Measurements from ENCODE around the gene CYB561.
A peak's percentile ranks its signal among the peaks of the same experiment; 100 is the strongest.

The CYB561 gene

DNA sequence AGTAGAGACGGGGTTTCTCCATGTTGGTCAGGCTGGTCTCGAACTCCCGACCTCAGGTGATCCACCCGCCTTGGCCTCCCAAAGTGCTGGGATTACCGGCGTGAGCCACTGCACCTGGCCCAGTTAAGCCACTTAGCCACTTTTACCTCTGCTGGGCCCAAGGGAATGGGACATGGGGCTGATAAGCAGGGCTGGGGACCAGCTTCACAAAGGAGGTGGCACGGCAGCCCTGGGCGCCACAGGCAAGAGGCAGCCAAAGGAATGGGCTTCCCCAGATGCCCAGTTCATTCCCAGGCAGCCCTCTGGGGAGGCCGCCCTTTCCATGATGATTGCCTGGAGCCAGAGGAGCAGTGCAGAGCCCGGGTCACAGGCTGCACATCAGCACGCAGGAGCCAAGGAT is 5.0 kb upstream of the CYB561 start:
- DNase-seq (ENCODE audit: low read depth in 2 of 2), result no peak

DNA sequence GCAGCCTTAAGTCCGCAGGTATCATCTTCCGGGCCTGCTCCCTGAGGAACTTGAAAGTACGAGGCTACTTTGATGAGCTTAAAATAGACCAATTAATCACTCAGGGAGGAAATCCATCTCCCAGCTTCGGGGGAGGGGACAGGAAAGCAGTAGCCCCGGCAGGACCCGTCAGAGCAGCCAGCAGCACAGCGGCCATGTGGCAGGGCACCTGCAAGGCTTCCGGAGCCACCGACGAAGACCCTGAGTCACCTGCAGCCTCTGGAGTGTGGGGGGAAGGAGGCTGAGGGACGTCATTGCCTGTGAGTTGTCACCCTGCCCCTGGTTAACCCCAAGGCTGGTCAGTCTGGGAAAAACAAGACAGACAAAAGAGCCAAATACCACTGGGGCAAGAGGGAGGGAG is 4.4 kb upstream of the CYB561 start:
- DNase-seq (ENCODE audit: low read depth in 2 of 2), result no peak

DNA sequence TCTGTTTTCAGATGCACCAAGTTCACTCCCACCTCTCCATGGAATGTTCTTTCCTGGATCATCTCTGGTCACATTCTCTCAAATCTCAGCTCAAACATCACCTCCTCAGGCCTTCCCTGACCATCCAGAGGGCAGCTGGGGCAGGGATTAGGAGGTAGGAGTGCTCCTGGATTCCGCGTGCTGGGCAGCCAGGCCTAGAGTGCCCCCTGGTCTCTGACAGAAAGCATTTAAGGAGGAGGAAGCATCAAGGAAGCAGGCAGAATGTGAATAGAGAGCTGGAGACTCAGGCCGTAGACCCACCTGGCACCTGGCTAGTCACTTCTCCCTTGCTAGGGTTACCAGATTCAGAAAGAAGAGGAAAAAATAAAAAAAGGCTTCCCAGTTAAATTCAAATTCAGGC is 2.5 kb upstream of the CYB561 start:
- no peak for DNase-seq (ENCODE audit: low read depth in 2 of 2)

DNA sequence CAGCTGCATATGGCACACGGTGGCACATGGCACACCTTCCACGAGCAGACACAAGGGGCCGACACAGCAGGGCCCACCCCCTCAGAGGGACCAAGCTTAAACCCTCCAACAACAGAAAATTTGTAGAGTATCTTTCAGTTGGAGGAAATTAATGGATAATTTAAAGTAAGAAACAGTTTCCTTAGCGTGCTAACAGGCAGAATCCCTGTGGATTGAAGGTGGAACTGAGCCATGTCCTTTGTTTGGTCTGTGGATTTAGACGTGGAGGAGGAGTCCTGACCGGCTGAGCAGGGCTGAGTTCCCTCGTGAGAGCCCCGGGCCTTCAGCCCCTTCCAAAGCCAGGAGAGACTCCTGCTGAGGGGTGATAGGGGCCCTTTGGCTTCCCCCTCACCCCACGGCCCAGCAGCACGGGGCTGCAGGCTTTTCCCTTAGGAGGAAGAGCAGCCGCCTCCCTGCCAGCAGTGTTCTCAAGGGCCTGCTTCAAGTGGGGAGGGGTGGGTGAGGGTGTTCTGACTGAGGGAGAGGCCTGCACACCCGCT is 1.4 kb upstream of the CYB561 start:
- DNase-seq (ENCODE audit: low read depth in 2 of 2), result no peak

DNA sequence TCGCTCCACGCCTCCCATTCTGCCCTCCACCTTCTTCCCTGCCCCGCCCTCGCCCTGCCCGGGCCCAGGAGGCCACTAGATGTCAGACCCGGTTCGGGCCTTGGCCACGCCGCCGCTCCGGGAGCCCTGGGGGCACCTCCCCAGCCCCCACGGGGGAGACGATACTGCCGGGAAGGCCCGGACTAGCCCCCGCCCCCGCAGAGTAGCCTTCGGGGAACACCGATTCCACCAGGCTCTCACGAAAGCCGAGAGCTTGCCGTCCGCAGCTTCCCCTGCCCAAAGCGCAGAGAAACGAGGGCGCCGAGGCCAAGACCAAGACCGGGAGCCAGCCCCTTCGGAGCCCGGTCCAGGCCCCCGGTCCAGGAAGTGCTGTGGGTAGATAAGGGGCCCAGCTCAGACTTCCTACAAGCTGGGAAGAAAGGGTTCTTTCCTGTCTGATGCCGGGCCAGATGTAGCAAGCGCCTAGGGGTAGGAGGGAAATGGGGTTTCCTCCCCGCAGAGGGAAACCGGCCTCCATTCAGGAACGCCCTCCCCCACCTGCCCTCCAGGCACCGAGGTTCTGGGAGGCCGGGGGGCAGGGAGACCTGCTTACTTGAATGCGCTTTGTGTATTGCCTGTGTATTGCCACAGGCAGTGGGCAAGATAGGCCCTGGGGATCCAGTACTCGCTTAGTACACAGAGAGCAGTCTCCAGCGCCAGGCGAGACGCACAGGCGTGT is 806 bp upstream of the CYB561 start:
- peak in 1 of 2 donors; percentile 27 for DNase-seq (ENCODE audit: low read depth in 2 of 2)

DNA sequence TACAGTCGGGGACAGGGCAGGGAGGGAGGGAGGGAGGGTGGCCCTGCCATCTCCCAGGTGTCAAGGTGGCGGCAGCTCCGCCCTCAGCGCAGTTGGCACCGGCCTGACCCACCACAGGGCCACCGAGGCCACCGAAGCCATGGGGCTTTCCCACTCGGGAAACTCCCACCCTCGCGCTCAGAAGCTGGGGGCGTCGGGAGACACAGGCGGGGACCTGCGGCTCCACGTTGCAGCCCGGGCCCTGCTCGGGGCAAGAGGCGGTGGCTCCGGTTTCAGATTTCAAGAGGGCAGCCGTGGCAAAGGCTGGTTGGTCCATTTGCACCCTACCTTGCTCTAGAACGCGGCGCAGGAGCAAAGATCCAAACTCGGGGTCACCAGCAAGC is 544 bp downstream of the CYB561 start:
- DNase-seq (ENCODE audit: low read depth in 2 of 2), result no peak

DNA sequence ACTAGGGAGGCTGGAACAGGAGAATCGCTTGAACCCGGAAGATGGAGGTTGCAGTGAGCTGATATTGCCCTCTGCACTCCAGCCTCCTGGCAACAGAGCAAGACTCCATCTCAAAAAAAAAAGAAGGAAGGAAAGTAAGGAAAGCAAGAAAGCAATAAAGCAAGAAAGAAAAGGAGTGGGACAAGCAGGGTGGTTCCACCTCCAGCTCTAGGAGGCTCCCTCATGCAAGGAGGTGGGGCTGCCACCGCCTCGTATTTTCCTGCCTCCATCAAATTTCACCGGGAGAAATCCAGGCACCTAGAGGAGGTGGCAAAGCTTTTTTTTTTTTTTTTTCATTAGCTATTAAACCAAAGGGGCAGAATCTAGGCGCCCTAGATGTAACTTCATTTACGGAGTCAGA is 1.0 kb downstream of the CYB561 start:
- DNase-seq (ENCODE audit: low read depth in 2 of 2), result no peak

DNA sequence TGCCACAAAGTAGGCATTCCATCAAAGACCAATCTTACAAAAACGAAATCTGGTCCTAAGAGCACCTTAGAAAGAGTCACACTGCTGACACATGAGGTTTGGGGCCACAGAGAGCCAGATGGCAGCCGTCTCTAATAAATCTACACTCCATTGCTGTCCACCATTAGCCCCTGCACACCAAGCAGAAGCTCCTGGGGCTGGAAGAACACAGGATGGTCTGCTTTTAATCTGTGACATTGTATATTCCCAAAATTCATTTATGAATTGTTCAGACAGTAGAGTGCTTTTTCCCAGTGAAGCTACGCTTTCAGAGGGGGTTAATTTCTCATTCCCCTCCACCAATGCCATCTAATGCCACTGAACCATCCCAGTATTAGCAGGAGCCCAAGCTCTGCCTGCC is 1.6 kb downstream of the CYB561 start:
- DNase-seq (ENCODE audit: low read depth in 2 of 2), result no peak

DNA sequence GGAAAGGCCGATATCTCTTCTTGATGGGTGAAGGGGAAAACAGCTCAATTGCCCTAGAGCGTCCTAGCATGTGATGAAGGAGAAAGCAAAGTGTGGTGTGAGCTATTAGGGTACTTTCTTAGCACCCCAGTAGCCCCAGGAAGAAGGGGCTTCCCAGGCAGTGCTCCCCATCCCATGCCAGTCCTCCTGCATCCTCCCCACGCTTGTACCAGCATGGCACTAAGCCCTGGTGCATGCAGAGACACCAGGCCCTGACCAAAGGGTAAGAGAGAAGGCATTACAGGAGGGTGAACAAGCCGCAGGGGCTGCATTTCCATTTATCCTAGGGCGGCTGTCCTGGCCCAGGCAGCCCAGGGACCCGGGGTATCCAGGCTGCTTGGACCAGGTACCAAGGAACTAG is 3.1 kb downstream of the CYB561 start:
- DNase-seq (ENCODE audit: low read depth in 2 of 2), result no peak

DNA sequence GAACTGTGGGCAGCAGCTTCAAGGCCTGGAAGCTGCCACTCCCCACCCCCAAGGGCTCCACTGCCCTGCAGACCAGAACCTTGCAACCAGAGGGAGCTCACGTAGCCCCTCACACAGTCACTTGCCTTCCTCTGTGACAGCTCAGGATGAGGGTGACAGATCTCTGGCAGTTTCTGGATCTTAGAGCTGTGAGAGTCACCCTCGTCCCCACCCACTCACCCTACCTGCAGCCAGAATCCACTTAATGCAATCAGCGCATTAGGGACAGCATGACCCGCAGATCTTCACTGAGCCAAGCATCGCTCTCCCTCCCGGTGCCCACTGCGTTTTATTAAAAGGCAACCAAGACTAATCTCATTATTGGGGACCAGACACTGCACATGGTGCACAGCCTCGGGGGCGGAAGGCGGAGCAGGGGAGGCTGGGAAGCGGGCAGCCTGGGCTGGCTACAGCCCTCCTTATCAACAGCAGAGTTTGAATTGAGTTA is 3.5 kb downstream of the CYB561 start:
- DNase-seq (ENCODE audit: low read depth in 2 of 2), result no peak

DNA sequence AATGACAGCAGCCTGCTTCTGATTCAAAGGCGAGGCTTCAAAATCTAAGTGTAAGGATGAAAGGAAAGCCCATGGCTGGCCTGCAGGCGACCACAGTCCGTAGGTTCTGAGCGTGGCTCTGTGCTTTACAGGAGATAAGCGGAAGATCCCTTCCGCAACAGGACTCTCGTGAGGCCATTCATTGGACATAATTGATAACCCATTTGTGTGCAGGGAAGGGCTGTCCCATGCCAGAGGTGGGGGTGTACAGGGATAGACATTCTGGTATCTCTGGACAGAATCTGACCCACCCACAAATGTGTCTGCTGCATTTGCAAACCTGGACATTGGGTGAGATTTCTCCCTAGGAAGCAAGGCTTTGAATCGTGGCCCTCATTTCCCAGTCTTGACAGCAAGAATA is 4.0 kb downstream of the CYB561 start:
- no peak for DNase-seq (ENCODE audit: low read depth in 2 of 2)

DNA sequence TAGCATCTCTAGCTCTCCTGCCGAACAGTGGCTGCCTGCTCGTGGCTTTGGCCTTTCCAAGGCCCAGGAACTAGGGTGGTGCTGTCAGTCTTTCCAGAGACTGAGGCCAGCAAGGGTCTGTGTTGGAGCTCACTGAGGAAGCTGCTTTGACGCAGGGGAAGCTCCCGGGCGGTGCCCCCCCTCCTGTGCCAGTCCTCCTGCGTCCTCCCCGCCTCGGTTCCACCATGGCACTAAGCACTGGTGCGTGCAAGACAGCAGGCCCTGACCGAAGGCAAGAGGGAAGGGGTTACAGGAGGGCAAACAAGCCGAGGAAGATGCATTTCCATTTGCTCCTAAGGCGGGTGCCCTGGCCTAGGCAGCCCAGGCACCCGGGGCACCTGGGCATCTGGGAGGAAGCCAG is 4.5 kb downstream of the CYB561 start:
- DNase-seq (ENCODE audit: low read depth in 2 of 2), result no peak

DNA sequence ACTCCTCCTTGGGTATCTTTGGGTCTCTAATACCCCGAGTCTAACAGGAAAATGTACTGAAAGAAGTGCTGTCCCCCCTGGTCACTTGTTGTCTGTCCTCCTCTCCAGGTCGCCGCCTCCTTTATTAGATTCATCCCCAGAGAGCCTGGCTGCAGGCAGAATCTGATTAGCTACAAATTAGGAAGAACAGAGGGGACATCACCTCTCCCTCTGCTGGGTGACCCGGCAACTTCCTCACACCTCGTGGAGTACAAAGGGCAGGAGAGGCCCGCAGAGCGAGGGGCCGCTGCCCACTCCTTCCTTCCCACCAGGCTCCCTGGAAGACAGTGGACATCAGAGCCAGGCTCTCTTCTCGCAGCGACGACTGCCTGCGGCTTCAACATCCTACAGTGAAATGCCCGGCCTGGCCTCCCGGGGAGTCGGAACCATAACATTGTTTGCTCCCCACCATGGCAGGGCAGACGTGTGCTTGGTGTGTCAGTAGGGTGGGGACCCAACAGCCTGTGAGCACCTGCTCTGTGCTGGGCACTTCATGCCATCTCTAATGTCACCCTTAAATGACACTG is 5.3 kb downstream of the CYB561 start:
- no peak for DNase-seq (ENCODE audit: low read depth in 2 of 2)

DNA sequence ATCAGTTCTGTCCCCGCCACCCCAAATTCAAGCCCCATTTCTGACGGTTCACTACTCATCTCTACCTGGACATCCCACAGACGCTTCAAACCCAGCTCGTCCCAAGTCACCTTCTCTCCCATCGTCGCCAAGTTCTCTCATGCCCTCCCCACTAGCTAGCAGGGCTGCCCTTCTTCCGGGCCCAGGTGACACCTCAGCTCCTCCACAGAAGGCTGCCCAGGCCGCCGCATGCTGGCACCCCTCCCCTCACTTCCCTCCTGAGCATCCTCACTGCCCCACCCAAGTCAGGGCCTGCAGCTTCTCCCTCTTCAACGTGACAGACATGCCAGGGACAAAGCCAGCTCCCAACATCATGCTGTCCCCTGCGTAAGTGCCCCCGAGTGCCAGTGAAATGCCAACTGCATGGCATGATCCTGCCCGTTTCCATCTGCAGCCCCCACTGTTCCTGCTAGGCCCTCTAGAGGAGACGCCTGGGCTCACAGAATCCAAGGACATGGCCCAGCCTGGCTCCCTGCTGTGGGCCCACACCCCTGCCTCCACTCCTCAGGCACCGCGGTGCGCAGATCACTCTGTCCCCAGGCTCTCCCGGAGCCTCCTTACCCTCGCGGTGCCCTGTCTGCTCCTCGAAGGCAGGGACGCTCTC is 5.9 kb downstream of the CYB561 start:
- DNase-seq (ENCODE audit: low read depth in 2 of 2), result no peak

DNA sequence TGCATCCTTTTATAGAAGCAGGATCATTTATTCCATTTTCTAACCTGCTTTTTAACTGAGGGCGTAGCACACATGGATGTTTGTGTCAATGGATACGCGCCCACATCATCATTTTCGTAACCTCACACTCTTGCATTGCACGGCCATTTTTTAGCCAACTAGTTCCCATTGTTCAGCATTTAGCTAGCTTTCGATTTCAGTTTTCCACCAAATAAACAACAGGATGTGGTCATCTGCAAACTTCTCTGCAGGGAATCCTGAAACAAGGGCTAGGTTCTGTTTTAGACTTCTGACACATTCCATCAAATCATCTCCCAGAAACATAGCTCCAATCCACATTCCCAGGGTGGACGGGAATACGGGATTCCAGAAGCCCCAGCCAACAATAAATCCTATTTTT is 6.4 kb downstream of the CYB561 start:
- no peak for DNase-seq (ENCODE audit: low read depth in 2 of 2)

DNA sequence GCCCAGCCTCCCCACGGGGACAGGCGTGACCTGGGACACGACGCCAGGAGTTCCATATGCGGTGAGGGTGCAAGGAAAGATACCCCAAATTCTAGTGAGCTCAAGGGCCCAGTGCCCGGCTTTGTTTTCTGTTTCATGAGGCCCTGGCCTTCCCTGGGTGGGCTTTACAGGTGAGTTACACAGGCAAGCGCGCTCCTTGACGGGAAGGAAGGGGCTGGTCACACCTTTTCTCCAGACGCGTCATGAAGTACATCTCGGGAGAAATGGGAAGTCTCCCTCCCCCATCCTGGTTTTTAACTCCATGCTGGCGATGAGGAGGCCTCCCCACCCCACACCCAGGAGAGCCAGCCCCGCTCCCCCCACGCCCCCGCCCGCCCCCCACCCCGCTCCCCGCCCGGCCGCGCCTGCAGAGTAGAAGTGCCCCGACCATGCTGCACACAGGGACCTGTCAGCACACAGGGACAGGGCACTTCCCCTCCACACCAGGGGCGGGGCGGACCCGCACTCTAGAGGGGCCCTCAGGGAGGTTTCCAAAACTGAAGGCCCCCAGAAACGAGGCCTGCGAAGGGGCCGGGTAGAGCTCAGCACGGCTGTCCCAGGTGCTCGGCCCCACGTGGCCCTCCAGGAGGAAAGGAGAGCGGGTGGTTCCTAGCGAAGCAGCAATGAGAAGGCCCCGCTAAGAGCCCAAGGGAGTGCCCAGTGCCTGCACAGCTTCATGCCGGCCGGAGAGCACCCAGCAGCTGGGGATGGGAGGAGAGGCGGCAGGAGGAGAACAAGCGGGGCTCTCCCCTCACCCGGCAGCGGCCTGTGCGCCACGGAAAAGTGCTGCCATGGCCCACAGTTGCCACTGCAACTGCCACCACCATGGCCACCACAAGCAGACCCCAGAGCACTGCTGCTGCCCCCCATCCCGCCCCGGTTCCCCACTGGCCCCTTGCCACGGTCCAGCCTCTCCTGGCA is 7.7 kb downstream of the CYB561 start:
- DNase-seq (ENCODE audit: low read depth in 2 of 2), result no peak

DNA sequence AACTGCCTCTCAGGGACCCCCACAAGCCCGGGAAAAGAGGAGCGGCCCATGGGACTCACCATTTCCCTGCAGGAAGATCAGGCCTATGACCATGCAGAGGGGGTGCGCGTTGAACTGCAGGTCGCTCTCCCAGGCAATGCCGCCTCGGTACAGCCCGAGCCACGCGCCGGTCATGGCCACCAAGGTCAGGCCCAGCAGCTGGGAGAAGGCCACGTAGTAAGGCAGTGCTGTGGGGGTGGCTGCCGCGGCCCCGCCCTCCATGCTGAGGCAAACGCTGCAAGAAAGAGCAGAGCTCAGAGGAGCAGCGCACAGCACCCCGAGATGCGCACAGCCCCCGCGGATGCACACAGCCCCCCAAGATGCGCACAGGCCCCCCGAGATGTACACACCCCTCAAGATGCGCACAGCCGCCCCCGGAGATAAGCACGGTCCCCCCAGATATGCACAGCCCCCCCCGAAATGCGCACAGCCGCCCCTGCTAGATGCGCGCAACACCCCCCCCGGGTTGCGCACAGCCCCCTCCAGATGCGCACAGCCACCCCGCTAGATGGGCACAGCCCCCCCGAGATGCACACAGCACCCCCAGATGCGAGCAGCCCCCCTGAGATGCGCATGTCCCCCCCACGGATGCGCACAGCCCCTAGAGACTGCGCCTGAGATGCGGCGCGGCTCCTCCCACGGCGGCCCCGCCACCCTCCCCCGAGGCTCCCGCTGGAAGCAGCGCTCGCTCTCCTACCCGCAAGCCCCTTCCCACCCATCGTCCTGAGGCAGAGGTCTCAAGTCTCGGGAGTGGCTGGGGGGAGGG is 8.6 kb downstream of the CYB561 start:
- no peak for DNase-seq (ENCODE audit: low read depth in 2 of 2)

DNA sequence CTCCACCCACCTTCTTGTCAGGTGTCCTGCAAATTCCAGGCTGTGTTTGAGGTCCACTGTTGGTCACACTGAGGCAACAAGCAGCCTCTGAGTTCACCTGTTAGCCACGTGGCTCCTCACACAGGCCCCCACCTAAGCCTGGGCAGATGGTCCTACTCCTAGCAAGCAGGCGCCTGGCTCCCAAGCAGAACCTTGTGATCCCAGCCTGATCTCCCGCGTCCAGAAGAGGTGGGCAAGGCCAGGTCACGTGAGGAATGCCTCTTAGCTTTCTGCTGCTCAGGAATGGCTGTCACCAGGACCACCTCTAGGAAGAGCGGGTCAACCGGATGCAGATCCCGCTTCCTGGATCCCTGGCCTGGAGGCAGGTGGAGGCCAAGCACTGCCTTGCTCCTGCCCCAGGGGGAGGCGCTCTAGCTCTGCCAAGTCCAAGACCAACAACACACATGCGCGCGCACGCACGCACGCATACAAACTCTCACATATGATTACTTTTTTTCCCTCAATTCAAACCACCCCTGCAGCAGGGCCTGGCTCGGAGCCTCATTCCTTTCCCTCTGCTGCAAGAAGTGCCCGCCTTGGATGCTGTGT is 9.5 kb downstream of the CYB561 start:
- DNase-seq (ENCODE audit: low read depth in 2 of 2), result no peak

DNA sequence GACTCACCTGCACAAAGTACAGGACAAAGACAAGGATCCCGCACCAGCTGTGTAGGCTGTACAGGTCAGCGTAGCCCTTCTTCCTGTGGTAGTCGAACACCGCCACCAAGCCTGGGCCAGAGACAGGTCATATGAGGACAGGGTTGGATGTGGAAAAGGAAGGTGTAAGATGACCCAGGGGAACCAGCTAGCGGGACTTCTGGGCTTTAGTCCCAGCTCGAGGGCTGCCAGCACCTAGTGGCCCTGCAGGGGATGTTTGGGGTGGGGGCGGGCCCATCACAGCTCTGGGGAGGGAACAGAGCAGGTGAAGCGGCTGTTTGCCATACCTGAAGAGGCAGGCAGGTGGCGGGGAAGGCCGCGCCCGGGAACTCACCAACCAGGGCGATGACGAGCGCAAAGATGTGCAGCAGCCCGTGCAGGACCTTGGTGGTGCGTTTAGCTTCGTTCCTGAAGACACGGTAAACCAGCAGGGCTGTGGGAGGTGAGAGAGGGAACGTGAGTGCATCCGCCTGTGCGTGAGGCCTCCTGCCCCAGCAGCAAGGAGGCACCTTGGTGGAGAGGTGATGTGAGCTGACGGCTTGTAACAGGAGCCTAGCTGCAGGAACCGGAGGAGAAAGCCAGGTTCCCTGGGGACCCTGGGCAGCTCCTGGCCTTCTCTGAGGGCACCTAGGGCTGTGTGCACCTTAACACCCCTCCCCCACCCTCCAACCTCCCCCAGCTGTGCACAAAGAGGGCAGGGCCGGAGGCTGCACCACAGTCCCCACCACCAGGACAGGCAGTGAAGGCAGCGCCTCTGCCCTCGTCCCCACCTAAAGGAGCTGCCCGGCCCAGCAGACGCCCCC is 10.2 kb downstream of the CYB561 start:
- DNase-seq (ENCODE audit: low read depth in 2 of 2), result no peak
